HG02678 (cell line): Measurements from ENCODE around the gene POLR2J.
"Not testable (repeated sequence)": the region's sequence is repeated elsewhere in the genome, so short reads cannot be mapped to it uniquely, and the experiment has no call there.

ENCODE experiments used
- ATAC-seq: cut with Tn5 transposase; IDR thresholded peaks from one replicate; pipeline ENCODE4 v1.9.1; 2021; ENCODE audit warnings: mild to moderate bottlenecking, moderate library complexity; ENCODE audit not compliant: unreplicated experiment

Gene POLR2J

DNA sequence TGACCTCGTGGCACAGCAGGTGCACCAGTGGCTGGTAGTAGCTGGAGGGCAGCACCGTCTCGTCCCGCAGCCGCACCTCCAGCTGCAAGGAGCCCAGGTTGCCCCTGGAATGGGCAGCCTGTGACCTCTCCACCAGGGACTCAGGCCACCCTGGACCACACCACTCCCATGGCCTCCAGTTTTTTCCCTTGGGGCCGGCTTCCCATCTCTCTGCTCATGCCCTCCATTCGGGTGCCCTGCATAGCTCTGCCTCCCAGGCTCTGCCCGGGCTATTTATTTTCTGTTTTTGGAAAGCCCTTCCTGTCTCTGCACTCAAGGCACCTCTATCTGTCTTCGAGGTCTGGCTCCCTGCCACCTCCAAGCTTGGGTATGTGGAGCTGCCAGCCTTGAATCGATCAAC, 18.1 kb upstream of the POLR2J start:
- ATAC-seq = not testable (repeated sequence)

DNA sequence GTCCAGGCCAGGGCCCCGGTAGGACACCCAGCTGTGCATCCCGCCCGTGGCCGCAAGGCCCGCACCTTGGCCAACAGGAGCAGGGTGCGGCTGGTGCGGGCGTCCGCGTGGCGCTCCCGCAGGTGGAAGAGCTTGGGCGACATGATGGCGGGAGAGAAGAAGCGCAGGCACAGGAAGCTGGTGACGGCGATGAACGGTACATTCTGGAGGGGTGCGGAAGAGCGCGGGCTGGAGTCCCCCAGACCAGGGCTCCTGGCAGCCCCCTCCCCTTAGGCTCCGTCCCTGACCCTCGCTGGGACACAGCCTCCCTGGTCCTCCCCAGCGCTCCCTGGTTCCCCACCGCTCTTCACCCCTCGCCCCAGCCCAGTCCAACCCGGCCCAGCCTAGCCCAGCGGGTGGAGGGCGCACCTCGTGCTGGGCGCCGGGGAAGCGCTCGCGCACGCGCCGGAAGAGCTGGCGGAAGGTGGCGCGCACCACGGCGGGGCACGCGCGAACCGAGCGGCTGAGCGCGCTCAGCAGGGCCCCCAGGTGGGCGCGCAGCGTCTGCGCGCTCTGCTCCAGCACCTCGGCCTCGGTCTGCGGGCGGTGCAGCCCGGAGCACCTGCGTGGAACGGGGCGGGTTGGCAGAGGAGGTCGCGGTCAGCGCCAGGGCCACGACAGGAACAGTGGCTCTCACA, 15.9 kb upstream of the POLR2J start:
- ATAC-seq = peak; percentile 77

DNA sequence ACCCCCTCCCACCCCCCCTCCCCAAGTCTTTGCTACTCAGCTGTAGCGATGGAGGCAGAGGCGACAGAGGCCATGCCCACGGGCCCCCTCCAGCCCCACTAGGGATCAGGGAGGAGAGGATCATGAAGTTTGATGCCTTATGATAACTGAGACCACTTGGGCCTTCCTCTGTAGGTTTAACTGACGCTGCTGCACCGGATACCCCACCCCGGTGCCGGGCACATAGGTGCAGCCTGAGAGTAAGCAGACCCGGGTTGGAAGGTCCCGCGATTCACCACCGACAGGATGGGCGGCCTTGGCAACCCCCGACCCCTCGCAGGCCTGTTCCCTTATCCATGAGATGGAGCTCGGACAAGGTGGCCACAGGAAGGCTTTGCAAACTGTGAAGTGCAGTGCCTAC, 15.3 kb upstream of the POLR2J start:
- not testable (repeated sequence) for ATAC-seq

DNA sequence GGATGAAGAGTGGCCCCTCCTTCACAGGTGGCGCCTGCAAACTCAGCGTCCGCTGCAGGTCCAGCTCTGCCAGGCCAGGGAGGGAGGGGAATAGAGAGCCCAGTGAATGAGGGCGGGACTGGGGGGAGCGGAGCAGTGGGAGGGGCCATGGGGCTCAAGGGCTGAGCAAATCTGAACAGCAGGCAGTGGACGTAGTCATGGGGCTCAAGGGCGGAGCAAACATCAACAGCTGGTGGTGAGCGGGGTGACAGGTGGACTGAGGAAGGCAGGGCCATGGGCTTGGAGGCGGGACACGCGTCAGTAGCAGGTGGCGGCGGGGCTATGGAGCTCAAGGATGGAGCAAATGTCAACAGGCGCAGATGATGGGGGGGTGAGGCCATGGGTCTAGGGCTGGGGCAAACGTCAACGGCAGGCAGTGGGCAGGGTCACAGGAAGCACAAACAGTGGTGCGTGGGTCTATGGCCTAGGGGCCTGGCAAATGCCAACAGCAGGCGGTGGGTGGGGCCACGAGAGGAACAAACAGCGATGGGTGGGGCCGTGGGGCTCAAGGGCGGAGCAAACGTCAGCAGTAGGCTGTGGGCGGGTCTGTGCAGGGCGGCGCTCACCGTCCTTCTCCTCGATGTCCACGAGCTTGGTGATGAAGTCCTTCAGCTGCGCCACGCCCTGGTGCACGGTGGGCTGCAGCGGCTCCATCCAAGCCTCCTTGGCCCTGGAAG, 14.7 kb upstream of the POLR2J start:
- ATAC-seq = peak; percentile 32

DNA sequence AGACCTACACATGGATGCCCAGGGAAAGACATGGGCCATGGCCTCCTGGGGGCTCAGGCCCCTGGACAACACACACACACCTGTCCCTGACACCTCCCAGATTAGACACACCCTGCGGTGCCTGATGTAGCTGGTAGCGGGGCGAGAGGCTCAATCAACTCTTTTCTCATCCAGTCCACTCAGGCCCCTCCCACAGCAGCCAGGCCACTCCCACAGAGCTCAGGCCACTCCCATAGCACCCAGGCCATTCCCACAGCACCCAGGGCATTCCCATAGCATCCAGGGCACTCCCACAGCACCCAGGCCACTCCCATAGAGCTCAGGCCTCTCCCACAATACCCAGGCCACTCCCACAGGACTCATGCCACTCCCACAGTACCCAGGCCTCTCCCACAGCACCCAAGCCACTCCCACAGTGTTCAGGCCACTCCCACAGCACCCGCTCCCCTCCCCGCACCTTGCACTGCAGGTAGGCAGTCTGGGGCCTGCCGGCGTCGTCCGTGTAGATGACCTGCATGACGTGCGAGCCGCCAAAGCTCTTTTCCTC, 11.9 kb upstream of the POLR2J start:
- peak; percentile 36 for ATAC-seq

DNA sequence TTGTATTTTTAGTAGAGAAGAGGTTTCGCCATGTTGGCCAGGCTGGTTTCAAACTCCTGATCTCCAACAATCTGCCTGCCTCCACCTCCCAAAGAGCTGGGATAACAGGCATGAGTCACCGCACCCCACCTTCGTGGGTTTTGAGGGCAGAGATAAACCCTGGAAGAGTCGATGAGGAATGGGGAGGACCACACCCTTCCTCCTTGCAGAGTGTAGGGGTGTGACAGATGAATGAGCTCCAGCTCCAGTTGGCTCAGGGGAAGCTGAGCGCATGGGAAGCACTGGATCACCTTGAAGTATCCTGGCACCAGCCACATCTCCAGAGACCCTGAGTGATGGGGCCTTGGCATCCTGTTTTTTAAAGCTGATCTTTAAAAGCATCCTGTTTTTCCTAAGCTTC, 5.6 kb upstream of the POLR2J start:
- not testable (repeated sequence) for ATAC-seq

DNA sequence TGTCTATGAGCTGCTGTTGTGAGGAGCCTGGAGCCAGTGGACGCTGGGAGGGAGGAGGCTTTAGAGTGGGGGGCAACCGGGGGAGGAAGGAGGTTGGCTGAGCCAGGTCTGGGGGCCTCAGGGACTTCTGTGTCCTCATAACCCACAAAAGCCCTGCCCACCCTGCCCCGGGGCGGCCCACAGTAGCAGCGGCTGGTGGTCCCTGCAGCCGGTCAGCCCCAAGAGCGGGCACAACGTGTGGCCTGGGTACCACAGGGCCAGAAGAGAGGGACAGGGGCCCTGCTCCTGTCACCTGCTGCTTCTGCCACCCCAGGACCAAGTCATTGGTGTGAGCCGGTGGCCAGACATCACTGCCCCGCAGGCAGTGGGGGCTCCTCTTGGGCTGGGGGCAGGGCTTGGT, 3.2 kb upstream of the POLR2J start:
- ATAC-seq = not testable (repeated sequence)

DNA sequence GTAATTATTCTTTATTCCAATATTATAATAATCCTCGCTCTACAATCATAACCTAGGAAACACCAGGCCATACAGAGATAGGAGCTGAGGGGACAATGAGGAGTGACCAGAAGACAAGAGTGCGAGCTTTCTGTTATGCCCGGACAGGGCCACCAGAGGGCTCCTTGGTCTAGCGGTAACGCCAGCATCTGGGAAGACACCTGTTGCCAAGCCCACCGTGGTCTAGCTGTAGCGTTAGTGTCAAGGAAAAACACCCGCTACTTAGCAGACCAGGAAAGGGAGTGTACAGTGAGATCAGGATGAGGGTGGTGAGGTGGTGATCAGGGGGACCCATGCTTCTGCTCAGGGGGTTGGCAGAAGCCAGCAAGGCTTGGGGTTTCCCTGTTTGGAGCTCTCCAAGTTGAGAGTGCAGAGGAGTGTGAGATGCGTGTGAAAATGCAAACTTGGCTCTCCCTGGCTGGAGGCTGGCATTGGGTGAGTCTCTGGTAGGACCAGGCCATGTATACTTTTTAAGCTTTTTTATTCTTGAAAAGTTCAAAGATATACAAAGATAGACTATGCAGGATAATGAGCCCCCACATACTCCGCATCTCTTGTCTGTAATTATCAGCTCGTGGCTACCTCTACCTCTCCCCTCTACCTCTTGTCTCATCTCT, 1.4 kb upstream of the POLR2J start:
- ATAC-seq = not testable (repeated sequence)

DNA sequence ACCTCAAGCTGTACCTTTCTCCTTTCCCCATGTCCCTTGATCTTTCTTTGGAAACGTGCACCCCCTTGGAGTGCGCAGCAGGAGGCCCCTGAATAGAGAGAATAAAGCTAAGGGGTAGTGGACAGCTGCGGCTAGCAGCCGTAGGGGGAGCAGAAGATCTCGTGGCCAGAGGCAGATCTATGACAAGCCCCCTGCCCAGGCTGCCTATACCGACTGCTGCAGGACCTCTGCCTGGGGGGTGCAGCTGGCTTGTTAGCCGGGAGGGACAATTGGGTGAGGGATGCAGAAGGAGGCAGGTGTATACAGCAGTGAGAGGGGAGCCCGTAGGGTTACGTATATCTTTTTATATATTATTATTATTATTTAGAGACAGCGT, 475 bp upstream of the POLR2J start:
- ATAC-seq = peak; percentile 36

DNA sequence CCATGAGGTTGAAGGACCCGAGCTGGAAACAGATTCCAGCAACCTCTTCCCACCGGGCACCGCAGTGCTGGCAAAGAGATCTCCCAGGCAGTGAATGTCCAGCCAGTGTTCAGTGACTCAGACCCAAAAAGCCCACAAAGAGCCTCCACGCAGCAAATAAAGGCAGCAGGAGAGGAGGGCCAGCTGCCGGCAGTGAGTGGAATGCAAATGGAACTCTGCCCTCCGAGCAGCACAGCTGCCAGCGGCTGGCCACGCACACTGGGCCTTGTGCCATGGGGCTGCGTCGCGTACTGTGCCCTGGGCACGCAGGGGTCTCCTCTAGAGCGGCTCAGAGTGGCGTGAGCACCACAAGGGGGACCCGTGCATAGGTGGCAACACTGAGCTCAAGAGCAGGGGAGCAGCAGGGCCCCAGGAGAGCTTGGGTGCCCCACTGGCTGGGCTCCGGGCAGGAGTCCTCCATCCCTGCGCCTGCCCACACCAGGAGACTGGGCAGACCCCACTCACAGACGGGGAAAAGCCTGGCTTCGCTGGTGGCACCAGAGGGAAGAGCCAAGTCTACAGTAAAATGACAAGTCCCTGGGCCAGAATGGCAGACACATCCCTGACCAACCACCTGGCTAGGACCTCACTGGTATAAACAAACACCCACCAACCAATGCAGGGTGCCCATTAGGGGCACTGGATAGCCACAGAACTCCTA, 3.8 kb downstream of the POLR2J start:
- not testable (repeated sequence) for ATAC-seq

DNA sequence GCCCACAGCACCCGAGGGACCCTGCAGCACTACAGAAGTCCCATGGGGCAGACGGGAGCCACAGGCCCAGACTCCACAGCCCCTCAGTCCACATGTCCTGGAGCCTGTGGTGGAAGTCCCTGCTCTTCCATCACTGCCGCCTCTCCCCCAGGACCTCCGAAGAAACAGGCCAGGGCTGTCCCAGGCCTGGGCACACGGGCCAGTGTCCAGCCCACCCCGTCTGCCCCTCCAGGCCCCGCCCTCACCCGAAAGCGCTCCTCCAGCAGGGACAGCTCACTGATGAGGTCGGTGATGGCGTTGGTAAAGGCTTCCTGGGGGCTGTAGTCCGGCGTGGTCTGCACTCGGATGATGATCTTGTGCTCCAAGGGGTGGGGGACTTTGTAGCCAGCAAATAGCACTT, 4.6 kb downstream of the POLR2J start:
- not testable (repeated sequence) for ATAC-seq

DNA sequence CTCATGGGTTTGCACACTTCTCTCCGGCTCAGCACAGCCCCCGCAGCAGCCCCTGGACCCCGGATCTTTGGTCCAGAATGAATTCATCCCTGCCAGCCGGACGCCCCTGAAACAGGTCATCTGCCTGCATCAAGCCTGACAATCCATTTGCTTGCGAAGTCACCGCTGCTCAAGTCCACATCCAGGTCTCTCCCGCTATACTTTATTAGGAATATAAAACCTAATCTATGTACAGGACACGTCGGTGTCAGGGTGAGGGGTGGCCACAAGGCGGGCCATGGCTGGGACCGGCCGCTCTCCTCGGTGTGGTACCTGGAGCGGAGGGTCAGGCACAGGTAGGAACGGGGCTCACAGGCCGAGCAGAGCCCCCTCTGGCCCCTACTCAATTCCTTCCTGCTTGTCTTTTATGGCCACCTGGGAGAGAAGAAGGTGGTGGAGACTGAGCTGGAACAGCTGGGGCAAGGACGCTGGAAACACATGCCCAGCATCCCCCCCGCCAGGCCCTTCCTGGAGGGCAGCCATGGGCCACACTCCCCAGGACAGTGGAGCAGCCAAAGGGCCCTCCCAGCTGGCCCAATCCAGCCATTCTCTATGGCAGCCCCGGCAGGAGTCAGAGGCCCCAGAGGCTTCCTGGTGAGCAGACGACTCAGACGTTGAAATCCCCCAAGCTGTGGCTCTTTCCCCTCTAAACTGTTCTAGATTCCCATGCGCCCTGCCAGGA, 5.3 kb downstream of the POLR2J start:
- no peak for ATAC-seq

DNA sequence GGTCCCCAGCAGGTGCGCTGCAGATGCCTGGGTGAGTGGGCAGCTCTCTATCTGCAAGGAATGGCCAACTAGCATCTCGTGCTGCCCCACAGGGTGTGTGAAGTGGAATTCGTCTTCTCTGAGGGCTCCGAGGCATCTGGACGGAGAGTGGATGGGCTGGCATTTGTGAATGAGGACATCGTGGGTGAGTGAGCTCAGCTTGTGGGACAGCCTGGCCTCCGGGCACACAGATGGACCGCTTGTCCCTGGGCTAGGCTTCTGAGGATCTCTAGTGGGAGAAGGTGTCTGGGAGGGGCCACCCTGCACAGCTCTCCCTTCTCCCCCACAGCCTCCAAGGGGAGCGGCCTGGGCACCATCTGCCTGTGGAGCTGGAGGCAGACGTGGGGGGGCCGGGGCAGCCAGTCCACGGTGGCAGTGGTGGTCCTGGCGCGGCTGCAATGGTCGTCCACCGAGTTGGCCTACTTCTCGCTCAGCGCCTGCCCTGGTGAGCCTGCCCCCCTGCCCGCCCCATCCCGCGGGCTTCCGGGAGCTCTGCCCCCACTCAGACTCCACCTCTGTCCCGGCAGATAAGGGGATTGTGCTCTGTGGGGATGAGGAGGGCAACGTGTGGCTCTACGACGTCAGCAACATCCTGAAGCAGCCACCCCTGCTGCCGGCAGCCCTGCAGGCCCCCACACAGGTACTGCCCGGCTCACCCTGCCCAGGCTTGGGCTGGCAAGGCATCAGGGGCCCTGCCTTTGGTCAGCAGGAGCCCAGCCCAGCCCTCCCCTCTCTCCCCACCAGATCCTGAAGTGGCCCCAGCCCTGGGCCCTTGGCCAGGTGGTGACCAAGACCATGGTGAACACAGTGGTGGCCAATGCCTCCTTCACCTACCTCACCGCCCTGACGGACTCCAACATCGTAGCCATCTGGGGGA, 6.3 kb downstream of the POLR2J start:
- ATAC-seq = no peak

DNA sequence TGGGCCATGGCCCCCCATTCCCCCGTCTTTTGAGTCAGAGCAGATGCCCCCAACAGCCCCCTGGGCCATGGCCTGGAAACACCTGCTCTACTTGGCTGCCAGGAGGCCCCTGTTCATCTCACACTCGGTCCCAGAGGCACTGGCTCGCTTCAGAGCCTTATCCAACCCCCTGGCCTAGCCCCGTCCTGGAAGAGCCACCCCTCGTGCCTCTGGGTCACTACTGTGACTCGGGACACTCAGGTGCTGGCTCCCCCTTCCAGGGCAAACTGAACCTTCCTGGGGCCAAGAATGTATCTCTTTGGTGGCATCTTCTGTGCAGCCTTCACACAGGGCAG, 7.0 kb downstream of the POLR2J start:
- no peak for ATAC-seq

DNA sequence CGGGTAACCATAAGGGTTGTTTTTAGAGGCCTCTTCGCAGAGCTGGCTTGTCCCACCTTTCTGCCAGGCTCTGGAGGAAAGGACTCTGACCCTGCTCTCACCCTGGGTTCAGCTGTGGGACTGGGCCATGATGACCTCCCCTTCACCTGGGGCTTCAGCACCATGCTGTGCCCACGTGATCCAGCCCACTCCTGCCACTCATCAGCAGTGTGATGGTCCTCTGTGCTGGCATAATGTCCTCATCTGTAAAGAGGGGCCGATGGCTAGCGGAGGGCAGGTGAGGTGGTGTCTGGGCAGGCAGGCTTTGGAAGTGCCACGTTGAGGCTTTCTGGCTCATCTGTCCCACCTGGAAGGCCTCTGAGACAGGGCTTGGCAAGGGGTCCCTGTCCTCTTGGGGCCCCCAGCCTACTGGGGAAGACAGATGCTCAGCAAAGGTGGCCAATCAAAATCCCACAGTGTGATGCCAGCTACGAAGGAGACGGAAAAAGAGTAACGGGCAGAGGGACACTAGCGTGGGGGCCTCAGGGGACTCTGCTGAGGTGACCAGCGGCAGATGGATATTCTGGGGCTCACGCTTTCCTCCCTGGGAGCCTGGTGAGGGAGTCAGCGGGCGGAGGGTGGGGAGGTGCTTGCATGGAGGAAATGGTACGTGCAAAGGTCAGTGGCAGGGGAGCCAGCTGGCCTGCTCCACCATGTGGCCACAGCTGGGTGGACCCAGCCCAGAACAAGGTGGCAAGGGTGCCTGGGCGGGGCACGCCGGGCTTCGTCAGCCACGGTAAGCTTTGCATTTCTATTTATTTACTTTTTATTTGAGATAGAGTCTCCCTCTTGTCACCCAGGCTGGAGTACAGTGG, 8.5 kb downstream of the POLR2J start:
- no peak for ATAC-seq

DNA sequence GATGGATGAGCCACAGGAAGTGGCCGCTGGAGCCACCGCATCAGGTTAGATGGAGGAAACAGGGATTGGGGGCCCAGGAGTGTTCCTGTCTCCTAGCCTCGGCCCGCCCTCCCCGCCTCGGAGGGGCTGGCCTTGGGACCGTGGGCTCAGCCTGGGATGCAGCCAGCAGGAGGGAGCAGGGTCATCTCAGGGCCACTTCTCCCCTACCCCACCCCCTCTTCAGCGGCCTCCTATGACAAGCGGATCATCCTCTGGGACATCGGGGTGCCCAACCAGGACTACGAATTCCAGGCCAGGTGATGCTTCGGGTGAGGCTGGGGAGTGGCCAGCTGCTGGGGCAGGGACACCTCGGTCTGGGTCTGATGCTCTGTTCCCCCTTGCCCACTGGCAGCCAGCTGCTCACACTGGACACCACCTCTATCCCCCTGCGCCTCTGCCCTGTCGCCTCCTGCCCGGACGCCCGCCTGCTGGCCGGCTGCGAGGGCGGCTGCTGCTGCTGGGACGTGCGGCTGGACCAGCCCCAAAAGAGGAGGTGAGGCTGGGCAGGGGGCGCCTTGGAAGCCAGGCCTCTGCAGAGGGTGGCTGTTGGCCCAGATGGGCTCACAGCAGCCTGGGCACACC, 9.3 kb downstream of the POLR2J start:
- no peak for ATAC-seq

DNA sequence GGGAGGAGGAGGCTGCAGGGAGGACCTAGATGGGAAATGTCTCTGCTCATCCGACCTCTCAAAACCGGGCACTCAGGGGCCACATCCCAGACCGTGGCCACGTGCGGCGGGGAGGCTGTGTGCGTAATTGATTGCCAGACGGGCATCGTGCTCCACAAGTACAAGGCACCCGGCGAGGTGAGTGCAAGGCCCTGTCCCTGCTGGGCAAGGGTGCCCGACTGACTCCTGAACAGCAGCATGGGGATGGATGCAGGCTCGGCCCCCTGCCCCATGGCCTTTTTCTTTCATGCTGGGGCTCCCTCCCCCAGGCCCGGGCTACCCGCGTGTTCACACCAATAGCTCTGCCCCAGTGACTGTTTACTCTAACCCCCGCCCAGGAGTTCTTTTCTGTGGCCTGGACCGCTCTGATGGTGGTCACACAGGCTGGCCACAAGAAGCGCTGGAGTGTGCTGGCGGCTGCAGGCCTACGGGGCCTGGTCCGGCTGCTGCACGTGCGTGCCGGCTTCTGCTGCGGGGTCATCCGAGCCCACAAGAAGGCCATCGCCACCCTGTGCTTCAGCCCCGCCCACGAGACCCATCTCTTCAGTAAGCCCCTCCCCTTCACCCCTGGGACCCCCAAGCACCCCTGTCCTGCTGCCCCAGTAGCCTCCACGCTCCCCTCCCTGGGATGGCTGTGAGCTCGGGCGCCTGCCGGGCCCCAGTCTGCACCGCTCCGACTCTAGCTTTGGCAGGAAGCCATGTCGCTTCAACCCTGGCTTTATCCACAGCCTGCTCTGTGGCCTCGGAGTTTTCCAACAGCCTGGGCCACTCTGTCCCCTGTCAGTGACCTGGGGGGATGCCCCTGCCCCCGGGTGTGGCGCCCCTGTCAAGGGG, 10.0 kb downstream of the POLR2J start:
- ATAC-seq = no peak
